Left renal pelvis (tissue), 4 donors: ENCODE results near the gene MTMR3. TPM values are rescaled to one million over a fixed set of nuclear protein-coding genes. Genes with fewer than 3 reads are reported as not detected.
A peak's percentile ranks its signal among the peaks of the same experiment; 100 is the strongest.

ENCODE experiments used
- DNase-seq, 4 donors: peaks; one replicate each; pipeline ENCODE4 v3.0.0-alpha.2; 2013; ENCODE audit warnings: low read depth in 4 of 4, low spot score in 3 of 4
- polyA plus RNA-seq, 4 donors: library from polyadenylated mRNA; unstranded; fragments of 120-200 nt; gene quantifications; one replicate each; pipeline ENCODE4 v1.2.1, GENCODE V29; 2013; ENCODE audit not compliant: insufficient read length in 4 of 4

MTMR3 gene
- polyA plus RNA-seq, 4 donors: 32.8 to 50.5 (median 33.6) TPM

DNA sequence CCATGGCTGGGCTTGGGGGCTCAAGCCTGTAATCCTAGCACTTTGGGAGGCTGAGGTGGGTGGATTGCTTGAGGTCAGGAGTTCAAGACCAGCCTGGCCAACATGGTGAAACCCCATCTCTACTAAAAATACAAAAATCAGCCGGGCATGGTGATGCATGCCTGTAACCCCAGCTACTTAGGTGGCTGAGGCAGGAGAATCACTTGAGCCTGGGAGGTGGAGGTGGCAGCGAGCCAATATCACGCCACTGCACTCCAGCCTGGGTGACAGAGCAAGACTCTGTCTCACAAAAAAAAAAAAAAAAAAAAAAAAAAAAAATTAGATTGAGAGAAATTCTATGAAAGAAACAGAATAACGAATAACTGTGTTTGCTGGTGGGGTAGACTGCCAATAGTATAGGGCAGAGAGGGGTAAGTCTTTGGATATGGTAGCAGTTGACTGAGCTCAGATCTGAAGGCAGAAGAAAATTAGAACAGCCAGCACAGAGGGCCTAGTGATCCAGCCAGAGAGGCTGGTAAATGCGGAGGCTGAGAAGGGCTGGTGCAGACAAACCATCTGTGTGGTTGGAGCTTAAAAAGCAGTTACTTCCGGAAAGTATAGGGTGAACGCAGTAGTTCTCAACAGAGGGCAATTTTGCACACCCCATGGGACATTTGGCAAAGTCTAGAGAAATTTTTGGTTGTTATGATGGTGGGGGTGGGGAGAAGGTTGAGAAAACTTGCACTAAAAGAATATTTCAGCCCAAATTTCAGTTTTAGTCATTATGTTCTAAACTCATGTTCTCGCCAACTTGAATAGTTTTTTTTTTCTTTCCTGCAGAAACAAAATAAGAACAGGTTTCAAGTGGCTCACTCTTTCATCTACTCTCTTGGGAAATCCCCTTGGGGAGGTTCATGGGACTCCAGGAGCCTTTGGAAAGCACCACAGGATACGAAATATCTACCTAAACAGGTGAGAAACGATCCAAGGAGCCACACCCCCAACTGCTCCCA lies 195.6 kb downstream of the MTMR3 start:
- DNase-seq: no peak

DNA sequence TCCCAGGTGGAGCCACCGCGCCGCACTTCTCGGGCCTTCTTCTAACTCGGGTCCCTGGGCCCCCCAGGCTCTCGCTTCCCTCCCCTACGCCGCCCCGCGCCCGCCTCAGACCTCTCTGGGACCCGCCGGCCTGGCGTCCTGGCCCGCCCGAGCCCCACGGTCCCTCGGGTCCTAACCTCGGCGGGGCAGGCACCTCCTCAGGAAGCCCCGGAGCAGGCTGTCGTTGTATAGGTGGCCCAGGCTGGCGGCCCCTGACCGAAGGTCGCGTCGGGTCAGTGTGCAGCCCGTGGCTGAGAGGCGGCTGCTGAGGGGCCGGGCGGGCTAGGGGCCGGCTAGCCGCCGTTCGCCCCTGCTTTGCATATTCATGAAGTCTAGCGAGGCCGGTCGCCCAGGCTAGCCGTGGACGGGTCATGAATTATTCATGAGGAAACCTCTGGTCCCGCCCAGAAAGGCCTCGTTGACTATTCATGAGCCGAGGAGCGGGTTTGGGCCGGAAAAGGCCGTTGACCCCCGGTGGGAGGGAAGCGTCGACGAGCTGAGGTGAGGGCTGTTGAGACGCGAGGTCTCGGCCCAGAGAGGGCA lies 197.1 kb downstream of the MTMR3 start, which contains the start of gene HORMAD2:
HORMAD2 (plus strand) TSS at position 513 of the 582 bp plus-strand sequence. CDS start 13,489 bp downstream, outside the sequence.
- peak in 3 of 4 donors; percentile 14 to 48 (median 25) for DNase-seq

Other genes with a start within 250 kb of the MTMR3 start
- gene CABP7, start 163.2 kb upstream of the MTMR3 start, polyA plus RNA-seq: under 1 TPM; 0.07 to 0.14 (median 0.11) TPM
- gene ZMAT5, start 116.2 kb upstream of the MTMR3 start, polyA plus RNA-seq: 10 to 100 TPM; 17.1 to 26.3 (median 20.8) TPM
- gene UQCR10, start 115.8 kb upstream of the MTMR3 start, polyA plus RNA-seq: 100 to 1,000 TPM in 3 of 4 donors, 10 to 100 TPM in 1; 82.7 to 153 (median 140) TPM
- gene ASCC2, start 44.9 kb upstream of the MTMR3 start, polyA plus RNA-seq: 10 to 100 TPM; 37.0 to 57.0 (median 42.3) TPM
- not detected for gene HORMAD2, start 197.3 kb downstream of the MTMR3 start, polyA plus RNA-seq